Inflammatory macrophage treated with lipopolysaccharide for 4 hours (primary cell): ENCODE data around the gene ZNF419.
"Not testable (repeated sequence)": the region's sequence is repeated elsewhere in the genome, so short reads cannot be mapped to it uniquely, and the experiment has no call there.

Experiments used
- DNase-seq: peaks from one replicate; pipeline ENCODE4 v3.0.0-alpha.2; 2020

ZNF419 gene

GRCh38 chr19:57487477-57488298 lies at the start of gene ZNF419:
TSS of gene ZNF419 (plus strand) at chr19:57487750. CDS start at chr19:57487951, 201 bp downstream.
- DNase-seq = peak; percentile 87

- DNase-seq = no peak
Measured at GRCh38 chr19:57437931-57438330, 49.6 kb upstream of the ZNF419 start.

- no peak for DNase-seq
Measured at GRCh38 chr19:57438925-57439324, 48.6 kb upstream of the ZNF419 start.

- DNase-seq = no peak
Measured at GRCh38 chr19:57441979-57442752, 45.4 kb upstream of the ZNF419 start.

GRCh38 chr19:57443121-57443696 lies 44.3 kb upstream of the ZNF419 start:
- no peak for DNase-seq

- DNase-seq = no peak
Measured at GRCh38 chr19:57452307-57452706, 35.2 kb upstream of the ZNF419 start.

- peak; percentile 46 for DNase-seq
Measured at GRCh38 chr19:57465680-57466381, 21.7 kb upstream of the ZNF419 start.

GRCh38 chr19:57466489-57466888 lies 21.1 kb upstream of the ZNF419 start:
- DNase-seq = no peak

- no peak for DNase-seq
Measured at GRCh38 chr19:57473646-57474045, 13.9 kb upstream of the ZNF419 start.

GRCh38 chr19:57477191-57478008 lies 10.2 kb upstream of the ZNF419 start, which contains the start of gene ZNF772:
TSS of gene ZNF772 (minus strand) at chr19:57477566. CDS start at chr19:57477309, 257 bp downstream.
- peak; percentile 92 for DNase-seq

- DNase-seq = not testable (repeated sequence)
Measured at GRCh38 chr19:57488299-57488644, 722 bp downstream of the ZNF419 start.

- not testable (repeated sequence) for DNase-seq
Measured at GRCh38 chr19:57499332-57499679, 11.8 kb downstream of the ZNF419 start.

GRCh38 chr19:57499680-57500395 lies 12.3 kb downstream of the ZNF419 start, which contains the start of gene ZNF773:
TSS of gene ZNF773 (plus strand) at chr19:57499938. CDS start at chr19:57500081, 143 bp downstream.
- DNase-seq = peak; percentile 97

- DNase-seq = not testable (repeated sequence)
Measured at GRCh38 chr19:57500400-57500799, 12.8 kb downstream of the ZNF419 start.

GRCh38 chr19:57506163-57506562 lies 18.6 kb downstream of the ZNF419 start:
- DNase-seq = no peak

GRCh38 chr19:57511484-57511883 lies 23.9 kb downstream of the ZNF419 start:
- DNase-seq = no peak

- DNase-seq = no peak
Measured at GRCh38 chr19:57512845-57513244, 25.3 kb downstream of the ZNF419 start.

- DNase-seq = no peak
Measured at GRCh38 chr19:57515255-57515654, 27.7 kb downstream of the ZNF419 start.

GRCh38 chr19:57518021-57518420 lies 30.5 kb downstream of the ZNF419 start:
- not testable (repeated sequence) for DNase-seq

GRCh38 chr19:57527136-57527881 lies 39.8 kb downstream of the ZNF419 start, which contains the start of gene ZNF549:
TSS of gene ZNF549 (plus strand) at chr19:57527356. CDS start at chr19:57527574, 218 bp downstream.
- DNase-seq = peak; percentile 83
